GM18909 (cell line): ENCODE data around the gene CALR3.
"Not testable (repeated sequence)": the region's sequence is repeated elsewhere in the genome, so short reads cannot be mapped to it uniquely, and the experiment has no call there.

ENCODE experiments used
- ATAC-seq: cut with Tn5 transposase; IDR thresholded peaks from one replicate; pipeline ENCODE4 v1.9.1; 2021; ENCODE audit warnings: mild to moderate bottlenecking; ENCODE audit not compliant: unreplicated experiment, poor library complexity

The CALR3 gene

GRCh38 chr19:16525751-16526481 lies 29.9 kb upstream of the CALR3 start:
- ATAC-seq: no peak

- ATAC-seq: no peak
These were observed 29.2 kb upstream of the CALR3 start for GRCh38 chr19:16524991-16525734.

GRCh38 chr19:16522559-16523377 lies 26.8 kb upstream of the CALR3 start:
- ATAC-seq: no peak

- ATAC-seq: no peak
These were observed 25.8 kb upstream of the CALR3 start for GRCh38 chr19:16521715-16522289.

- no peak for ATAC-seq
These were observed 25.1 kb upstream of the CALR3 start for GRCh38 chr19:16520986-16521624.

GRCh38 chr19:16520074-16520973 lies 24.4 kb upstream of the CALR3 start:
- ATAC-seq: no peak

- ATAC-seq: no peak
These were observed 23.3 kb upstream of the CALR3 start for GRCh38 chr19:16519230-16519687.

GRCh38 chr19:16518483-16519229 lies 22.7 kb upstream of the CALR3 start:
- ATAC-seq: no peak

- no peak for ATAC-seq
These were observed 22.1 kb upstream of the CALR3 start for GRCh38 chr19:16518061-16518460.

- ATAC-seq: no peak
These were observed 21.1 kb upstream of the CALR3 start for GRCh38 chr19:16516923-16517610.

- ATAC-seq: no peak
These were observed 20.4 kb upstream of the CALR3 start for GRCh38 chr19:16516381-16516780.

- ATAC-seq: no peak
These were observed 18.5 kb upstream of the CALR3 start for GRCh38 chr19:16514383-16515019.

GRCh38 chr19:16512611-16513010 lies 16.6 kb upstream of the CALR3 start:
- not testable (repeated sequence) for ATAC-seq

- ATAC-seq: no peak
These were observed 13.4 kb upstream of the CALR3 start for GRCh38 chr19:16509141-16510061.

GRCh38 chr19:16508546-16508945 lies 12.6 kb upstream of the CALR3 start:
- ATAC-seq: no peak

- ATAC-seq: no peak
These were observed 11.0 kb upstream of the CALR3 start for GRCh38 chr19:16506961-16507360.
